Mononuclear cell (primary cell): Measurements from ENCODE around the gene SLX4IP. TPM values are rescaled to one million over a fixed set of nuclear protein-coding genes. Genes with fewer than 3 reads are reported as not detected.

Source experiments
- H3K27me3 ChIP-seq: 2 replicates; pipeline ENCODE4 v1.6.0; 2011; ENCODE audit warnings: low read length, control low read depth; ENCODE audit not compliant: insufficient read depth
- H3K4me1 ChIP-seq: 2 replicates; pipeline ENCODE4 v1.5.1; 2011; ENCODE audit warnings: mild to moderate bottlenecking, low read length, control low read depth; ENCODE audit not compliant: insufficient read depth
- H3K4me3 ChIP-seq: 2 replicates; pipeline ENCODE4 v1.5.1; 2011; ENCODE audit warnings: mild to moderate bottlenecking, low read length, moderate library complexity
- H3K9me3 ChIP-seq: 2 replicates; pipeline ENCODE4 v1.5.1; 2011; ENCODE audit warnings: low read depth, mild to moderate bottlenecking, control low read depth, low read length
- total RNA-seq: library from RNA; depleted of rRNA; stranded (reverse); fragments of >200 nt; gene quantifications from one replicate; pipeline ENCODE4 v1.2.3, GENCODE V29; 2012

The SLX4IP gene
- total RNA-seq, 1 donor, result 1.2 TPM

DNA sequence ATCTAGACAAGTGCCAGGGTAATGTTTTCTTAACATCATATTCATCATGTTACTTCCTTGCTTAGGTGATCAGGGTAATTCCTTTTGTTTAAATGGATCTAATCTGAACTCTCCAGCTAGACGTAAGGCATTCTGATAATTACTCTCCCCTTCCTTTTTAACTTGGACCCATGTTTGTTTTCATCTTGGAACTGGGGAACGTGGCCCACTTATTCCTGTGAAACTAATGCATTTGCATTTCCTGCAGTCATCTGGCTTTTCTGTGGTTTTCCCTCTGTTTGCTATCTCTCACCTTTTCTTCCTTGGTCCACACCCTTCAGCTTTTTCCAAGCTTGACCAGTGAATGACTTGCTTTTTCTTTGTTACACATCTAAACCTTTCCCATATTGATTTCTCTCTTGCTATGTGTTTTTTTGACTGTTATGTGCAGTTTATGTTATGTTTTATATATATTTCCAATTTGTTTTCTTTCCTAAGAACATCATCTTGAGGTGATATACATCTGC, 33.3 kb downstream of the SLX4IP start:
- peaks cover 5% of the 10 kb centered on the region for H3K9me3 ChIP-seq
- no peaks in the 10 kb centered on the region for H3K27me3 ChIP-seq
- peaks cover 16% of the 10 kb centered on the region for H3K4me1 ChIP-seq
- no peak overlapping the region for H3K4me3 ChIP-seq

DNA sequence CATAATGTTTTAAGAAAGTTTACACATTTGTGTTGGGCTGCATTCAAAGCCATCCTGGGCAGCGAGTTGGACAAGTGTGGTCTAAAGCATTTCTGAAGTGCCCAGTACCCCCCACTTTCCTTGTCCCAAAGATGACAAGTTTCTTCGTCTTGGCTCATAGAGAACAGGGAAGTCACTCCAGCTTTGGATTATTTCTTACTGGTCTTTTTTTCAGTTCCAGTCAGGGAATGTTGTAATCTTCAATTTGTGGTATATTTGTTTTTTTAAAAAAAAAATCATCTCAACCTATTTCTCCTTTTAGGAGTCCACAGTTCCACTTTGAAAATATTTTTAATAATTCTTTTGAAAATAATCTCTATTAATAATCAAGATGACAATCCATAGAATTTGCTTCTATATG, 34.0 kb downstream of the SLX4IP start:
- H3K9me3 ChIP-seq, result no peaks in the 10 kb centered on the region
- H3K27me3 ChIP-seq, result no peaks in the 10 kb centered on the region
- H3K4me3 ChIP-seq, result no peak overlapping the region
- H3K4me1 ChIP-seq, result peaks cover 20% of the 10 kb centered on the region

DNA sequence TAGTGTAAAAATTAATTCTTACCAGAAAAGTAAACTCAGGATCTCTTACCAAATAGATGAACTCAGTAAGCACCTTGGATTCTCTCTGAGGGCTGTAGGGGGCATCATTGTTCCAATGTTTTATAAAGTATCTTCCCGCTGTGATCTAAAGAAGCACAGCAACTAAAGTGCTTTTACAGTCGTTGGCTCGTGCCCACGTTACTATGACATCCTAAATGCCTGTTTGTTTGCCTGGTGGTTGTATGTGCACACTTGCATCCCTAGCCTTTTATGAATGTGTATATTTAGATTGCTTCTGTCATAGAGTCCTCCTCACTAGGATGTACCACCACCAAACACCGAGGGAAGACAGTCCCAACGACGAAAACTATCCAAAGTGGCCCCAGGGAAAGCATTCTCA, 34.5 kb downstream of the SLX4IP start:
- Histone ChIP-seq H3K4me1 (peaks cover 25% of the 10 kb centered on the region), H3K27me3 (no peaks in the 10 kb centered on the region), H3K4me3 (no peak overlapping the region), H3K9me3 (no peaks in the 10 kb centered on the region)

DNA sequence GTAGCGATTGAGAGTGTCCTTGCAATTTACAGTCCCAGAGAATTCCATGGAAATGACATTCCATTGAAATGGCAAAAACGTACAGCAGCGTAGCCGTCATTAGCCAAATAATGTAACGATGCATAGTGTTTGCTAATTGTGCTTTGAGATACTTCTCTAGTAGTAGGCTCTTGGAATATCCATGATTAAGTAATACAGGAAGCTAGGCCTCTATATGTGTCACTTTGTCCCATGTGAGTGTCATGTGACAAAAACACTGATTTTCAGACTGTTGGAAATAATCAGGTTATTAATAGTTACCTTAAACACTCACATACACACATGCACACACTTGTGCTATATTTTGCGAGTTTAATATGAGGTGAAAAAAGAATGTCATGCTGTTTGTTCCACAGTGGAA, 35.2 kb downstream of the SLX4IP start:
- H3K4me1 ChIP-seq, result peaks cover 32% of the 10 kb centered on the region
- H3K27me3 ChIP-seq, result no peaks in the 10 kb centered on the region
- H3K9me3 ChIP-seq, result no peaks in the 10 kb centered on the region
- H3K4me3 ChIP-seq, result no peak overlapping the region

DNA sequence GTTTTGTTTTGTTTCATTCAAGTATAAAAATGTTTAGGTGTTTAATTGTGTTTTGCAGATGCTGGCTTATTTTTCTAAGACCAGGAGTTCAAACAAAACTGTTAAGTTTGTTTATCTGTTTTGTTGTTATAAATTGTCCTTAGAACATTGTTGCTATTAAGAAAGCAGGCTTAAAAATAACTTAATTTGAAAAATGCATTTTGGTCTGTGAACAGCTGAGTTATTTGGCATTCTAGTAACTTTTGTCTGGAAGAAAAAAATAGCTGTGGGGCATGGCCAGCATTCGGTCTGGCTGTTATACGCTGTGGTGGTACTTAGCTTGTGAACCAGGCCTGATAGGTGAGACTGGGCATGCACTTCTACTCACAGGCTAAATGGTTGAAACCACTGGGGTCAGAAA, 37.8 kb downstream of the SLX4IP start:
- H3K4me3 ChIP-seq, result no peak overlapping the region
- H3K9me3 ChIP-seq, result no peaks in the 10 kb centered on the region
- H3K4me1 ChIP-seq, result peaks cover 45% of the 10 kb centered on the region
- no peaks in the 10 kb centered on the region for H3K27me3 ChIP-seq

DNA sequence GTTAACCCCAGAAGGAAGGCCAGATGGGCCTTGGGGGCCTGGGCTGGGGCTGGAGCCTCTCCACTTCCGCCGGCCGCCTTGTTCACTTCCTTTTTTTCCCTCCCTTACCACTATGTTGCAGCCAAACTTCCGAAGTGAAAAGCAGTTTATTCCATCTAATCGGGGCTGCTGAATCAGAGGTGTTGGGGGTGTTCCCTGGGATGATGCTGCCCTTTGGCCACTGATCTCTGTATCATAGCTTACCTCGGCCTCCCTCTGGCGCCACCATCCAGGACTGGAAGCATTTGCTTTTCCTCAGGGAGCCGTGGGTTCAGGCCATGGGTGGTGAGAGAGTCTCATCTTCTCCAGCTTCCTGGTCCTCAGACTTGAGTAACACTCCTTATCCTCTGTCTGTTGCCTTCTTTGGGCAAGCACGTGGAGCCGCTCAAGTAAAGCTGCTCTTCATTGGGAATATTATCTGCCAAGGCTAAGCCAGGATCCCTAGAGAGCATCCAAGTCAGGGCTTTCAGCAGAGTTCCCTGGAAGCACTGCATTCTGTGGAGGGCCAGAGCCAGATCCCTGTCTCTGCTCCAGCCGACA, 39.6 kb downstream of the SLX4IP start:
- H3K4me1 ChIP-seq, result peaks cover 36% of the 10 kb centered on the region
- no peak overlapping the region for H3K4me3 ChIP-seq
- H3K27me3 ChIP-seq, result no peaks in the 10 kb centered on the region

DNA sequence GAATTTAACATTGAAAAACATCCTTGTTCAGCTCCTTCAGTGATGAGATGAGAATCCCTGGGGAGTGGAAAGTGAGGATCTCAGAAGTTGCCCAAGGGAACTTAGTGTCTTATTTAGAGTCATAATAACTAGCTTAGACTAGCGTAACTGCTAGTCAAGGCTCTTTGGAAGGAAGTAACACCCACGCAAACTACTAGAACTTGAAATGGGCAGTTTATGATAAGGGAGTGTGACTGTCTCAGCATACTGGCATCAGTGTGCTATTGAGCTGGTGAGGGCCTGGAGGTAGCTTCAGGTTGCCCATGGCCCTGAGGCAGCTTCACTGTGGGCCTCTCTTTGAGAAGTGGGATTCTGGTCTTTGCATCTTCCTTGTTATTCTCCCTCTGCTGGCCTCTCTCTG, 40.1 kb downstream of the SLX4IP start:
- Histone ChIP-seq H3K27me3 (no peaks in the 10 kb centered on the region), H3K4me3 (no peak overlapping the region), H3K9me3 (no peaks in the 10 kb centered on the region), H3K4me1 (peaks cover 31% of the 10 kb centered on the region)

More for the DNA sequence above, 39.6 kb downstream of the SLX4IP start:
- H3K9me3 ChIP-seq, result no peaks in the 10 kb centered on the region

DNA sequence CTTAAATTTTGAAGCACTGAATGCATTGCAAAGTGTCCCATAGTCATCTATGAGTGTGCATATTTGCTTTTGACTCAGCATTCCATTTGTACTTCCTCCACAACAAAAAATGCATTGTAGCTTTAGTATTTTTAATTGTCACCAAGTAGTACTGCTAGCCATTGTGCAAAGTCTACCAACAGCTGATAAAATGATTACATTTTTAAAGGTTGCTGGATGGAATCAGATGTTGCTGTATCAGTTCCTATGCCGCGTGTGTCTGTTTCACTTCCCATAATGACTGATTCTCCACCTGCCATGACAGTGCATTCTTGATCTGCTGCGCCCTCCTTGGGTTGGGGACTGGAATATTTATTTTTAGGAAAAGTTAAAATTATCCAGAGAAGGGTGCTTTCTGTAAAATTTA, 41.2 kb downstream of the SLX4IP start:
- H3K4me1 ChIP-seq, result peaks cover 29% of the 10 kb centered on the region
- no peaks in the 10 kb centered on the region for H3K9me3 ChIP-seq
- H3K27me3 ChIP-seq, result no peaks in the 10 kb centered on the region
- H3K4me3 ChIP-seq, result no peak overlapping the region

DNA sequence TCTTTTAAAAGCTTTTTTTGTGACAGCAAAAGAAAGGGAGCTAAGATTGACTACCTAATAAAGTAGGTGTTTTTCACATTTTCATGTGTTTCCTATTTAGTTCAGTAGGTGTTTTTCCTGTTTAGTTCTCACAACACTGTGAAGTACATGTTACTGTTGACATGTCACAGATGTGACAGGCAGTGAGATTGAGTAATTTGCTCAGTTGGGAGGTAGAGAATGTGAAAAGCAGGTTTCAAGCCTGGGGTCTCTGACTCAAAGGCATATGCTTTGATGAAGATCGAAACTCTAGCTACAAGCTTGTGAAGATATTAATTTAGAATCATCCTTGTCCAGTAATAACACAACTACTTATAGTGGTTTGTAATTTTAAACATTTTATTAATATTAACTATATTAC, 43.1 kb downstream of the SLX4IP start:
- H3K27me3 ChIP-seq, result no peaks in the 10 kb centered on the region
- no peak overlapping the region for H3K4me3 ChIP-seq
- H3K9me3 ChIP-seq, result no peaks in the 10 kb centered on the region
- H3K4me1 ChIP-seq, result peaks cover 29% of the 10 kb centered on the region

DNA sequence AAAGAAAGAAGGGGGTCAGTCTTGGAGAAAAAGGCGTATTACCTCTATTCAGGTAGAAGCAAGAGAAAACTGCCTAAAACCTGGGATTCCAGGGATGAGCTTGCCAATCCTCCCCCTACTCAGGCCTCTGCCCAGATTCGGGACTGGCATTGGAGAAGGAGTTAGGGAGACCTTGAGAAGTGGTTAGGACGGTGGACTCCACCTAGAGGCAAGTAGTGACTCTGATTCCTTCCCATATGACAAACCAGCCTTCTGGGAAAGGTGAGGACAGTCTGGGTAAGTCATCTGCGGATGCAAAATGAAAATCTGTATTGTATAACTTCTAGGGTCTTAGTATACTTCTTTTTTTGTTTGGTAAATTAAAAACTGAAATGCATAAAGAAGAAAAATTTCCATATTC, 43.8 kb downstream of the SLX4IP start:
- H3K4me3 ChIP-seq, result no peak overlapping the region
- H3K9me3 ChIP-seq, result no peaks in the 10 kb centered on the region
- H3K27me3 ChIP-seq, result no peaks in the 10 kb centered on the region
- peaks cover 26% of the 10 kb centered on the region for H3K4me1 ChIP-seq

DNA sequence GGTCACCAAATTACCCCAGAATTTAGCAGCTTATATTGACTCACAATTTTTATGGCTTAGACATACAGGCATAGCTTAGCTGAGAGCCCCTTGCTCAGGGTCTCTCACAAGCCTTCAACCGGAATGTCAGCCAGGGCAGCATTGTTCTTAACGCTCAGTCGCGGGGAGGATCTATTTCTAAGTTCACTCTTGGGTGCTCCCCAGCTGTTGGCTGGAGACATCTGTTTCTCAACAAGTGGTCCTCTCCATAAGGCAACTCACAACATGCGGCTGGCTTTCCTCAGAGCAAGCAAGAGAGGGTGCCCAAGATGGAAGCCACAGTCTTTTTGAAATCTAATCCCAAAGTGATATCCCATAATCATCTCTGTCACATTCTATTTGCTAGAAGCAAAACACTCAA, 46.6 kb downstream of the SLX4IP start:
- no peaks in the 10 kb centered on the region for H3K9me3 ChIP-seq
- no peaks in the 10 kb centered on the region for H3K27me3 ChIP-seq
- no peaks in the 10 kb centered on the region for H3K4me1 ChIP-seq
- no peak overlapping the region for H3K4me3 ChIP-seq

DNA sequence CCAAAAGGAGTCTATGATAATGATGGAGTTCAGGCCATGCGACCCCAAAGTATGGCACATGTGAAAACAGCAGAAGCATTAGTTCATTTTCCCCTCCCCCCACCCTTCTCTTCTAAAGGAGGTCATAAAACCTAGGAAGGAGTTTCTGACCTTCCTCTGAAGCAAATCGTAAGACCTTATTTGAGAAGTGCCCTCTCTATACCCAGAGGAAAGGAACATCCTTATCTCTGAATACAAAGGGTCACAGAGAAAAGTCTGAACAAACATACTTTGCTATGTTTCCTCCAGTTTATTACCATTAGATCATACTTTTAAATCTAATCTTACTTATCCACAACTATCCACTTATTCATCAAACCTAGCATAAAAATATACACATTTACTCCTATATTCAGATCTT, 48.6 kb downstream of the SLX4IP start:
- Histone ChIP-seq H3K4me1 (peaks cover 16% of the 10 kb centered on the region), H3K4me3 (no peak overlapping the region), H3K27me3 (no peaks in the 10 kb centered on the region), H3K9me3 (no peaks in the 10 kb centered on the region)

DNA sequence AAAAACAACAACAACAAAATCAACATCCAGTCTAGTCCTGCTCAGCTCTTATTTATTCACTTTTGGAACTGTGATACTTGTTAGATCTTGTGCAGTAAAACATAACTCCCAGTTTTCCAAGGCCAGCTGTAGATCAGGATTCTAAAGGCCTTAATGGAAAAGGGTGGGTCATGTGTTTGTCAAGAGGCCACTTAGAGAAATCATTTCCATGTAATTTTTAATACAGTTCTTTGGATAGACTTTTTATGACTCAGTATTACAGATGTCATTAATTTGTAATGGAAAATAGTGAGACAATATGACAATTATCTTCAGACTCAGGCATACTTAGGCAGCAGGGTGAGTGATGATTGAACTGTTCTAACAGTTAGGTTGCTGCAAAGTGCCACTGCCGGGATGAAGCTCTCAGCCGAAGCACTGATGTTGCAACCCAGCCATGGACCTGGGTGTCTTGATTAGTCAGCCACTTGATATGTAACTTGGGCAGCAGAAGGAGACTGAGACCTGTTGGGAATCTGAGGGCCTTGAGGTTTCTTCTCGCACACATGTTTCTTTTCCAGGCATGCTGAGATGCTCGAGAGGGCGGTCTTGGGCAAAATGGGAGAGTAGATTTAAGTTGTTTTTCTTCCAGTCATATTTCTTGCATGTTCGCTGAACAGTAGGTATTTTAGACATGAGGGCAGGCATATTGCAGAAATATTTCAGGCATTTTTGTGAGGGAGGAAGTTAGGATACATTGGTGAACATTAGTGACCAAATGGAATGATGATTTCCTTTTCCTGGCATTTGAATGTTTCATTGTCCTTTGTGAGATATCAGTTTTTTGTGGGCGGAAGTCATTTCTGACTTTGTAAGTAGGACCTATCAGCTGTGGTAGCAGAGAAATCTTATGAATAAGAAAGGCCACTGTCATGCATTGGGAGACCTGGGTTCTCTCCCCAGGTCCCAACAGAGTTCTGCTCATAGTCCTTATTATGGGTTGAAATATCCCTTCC, 52.3 kb downstream of the SLX4IP start:
- Histone ChIP-seq H3K27me3 (no peaks in the 10 kb centered on the region), H3K4me1 (peaks cover 41% of the 10 kb centered on the region), H3K4me3 (no peak overlapping the region), H3K9me3 (no peaks in the 10 kb centered on the region)

DNA sequence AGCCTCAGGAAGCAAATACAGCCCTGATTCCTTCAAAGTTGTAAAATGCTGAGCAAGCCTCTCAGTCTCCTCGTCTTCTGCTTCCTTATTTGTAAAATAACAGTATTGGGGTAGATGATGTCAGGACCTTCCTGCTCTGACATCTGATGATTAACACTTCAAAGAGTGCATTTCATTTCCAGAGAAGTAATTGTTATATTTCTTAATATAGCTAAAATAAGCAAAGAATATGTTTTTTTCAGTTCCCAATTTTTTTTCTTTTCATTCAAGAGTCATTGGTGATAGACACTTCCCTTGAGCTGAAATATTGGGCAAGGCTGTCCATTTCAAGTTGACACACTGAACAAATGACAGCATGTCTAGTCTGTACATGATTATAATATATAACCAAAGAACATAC, 53.4 kb downstream of the SLX4IP start:
- no peaks in the 10 kb centered on the region for H3K9me3 ChIP-seq
- H3K4me1 ChIP-seq, result peaks cover 41% of the 10 kb centered on the region
- no peaks in the 10 kb centered on the region for H3K27me3 ChIP-seq
- no peak overlapping the region for H3K4me3 ChIP-seq

DNA sequence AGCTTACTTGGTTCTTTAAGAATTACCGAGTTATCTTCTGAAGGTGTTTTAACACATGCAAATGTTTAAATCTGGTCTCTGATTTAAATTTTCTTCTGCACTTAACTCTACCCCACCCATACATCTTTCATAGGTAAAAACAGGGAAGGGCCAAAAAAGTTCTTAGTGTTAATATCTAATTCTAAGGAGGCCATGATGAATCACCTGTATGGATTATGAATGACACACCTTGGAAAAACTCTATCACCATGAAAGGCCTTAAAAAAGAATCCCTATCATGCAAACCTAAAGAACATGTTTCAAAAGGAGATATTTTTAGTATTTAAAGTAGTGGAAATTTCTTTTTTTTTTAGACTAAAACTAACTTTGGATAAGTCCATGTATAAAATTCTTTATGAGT, 54.7 kb downstream of the SLX4IP start:
- Histone ChIP-seq H3K27me3 (no peaks in the 10 kb centered on the region), H3K4me3 (no peak overlapping the region), H3K9me3 (no peaks in the 10 kb centered on the region), H3K4me1 (peaks cover 41% of the 10 kb centered on the region)
